CD4-positive, alpha-beta T cell (primary cell): ENCODE measurements around the gene NTRK2. TPM values are rescaled to one million over a fixed set of nuclear protein-coding genes. Genes with fewer than 3 reads are reported as not detected.

ENCODE experiments used
- ATAC-seq: fragments of 200-7000 bp; cut with Tn5 transposase; one replicate; pipeline ENCODE4 v1.10.0; 2022; ENCODE audit warnings: mild to moderate bottlenecking; ENCODE audit not compliant: poor library complexity
- CTCF ChIA-PET: fragments of 350-600 bp; sonication (Branson Sonifier 250); formaldehyde crosslinking; loops from one replicate; lab custom pipeline; 2021; ENCODE audit warnings: antibody characterized with exemption, inconsistent platforms; lab: Charles Lee
- POLR2A ChIA-PET: fragments of 350-600 bp; sonication (Branson Sonifier 250); formaldehyde crosslinking; loops from one replicate; lab custom pipeline; 2021; ENCODE audit warnings: antibody characterized with exemption, inconsistent platforms; lab: Charles Lee
- DNase-seq, 14 experiments: peaks; one replicate each; pipeline ENCODE4 v3.0.0-alpha.2; 2013 to 2020; ENCODE audit warnings: mixed read lengths in 2 of 14
- H3K27ac ChIP-seq, 2 donors: one replicate each; pipeline versions ENCODE4 v1.5.1 to v1.7.0; 2013; ENCODE audit warnings: low read length in 2 of 2, low read depth in 1 of 2, mild to moderate bottlenecking in 1 of 2
- H3K27me3 ChIP-seq, 2 experiments: 1 replicate in 1 of 2; 2 replicates in 1 of 2; pipeline versions ENCODE4 v1.6.1 to v1.7.0; 2013; ENCODE audit warnings: low read length in 2 of 2, control low read depth in 1 of 2, mild to moderate bottlenecking in 1 of 2, moderate library complexity in 1 of 2; ENCODE audit not compliant: insufficient read depth in 2 of 2, control insufficient read depth in 1 of 2
- H3K36me3 ChIP-seq: one replicate; pipeline ENCODE4 v1.6.1; 2013; ENCODE audit warnings: low read length, control low read depth; ENCODE audit not compliant: insufficient read depth
- H3K4me1 ChIP-seq: one replicate; pipeline ENCODE4 v1.6.1; 2013; ENCODE audit warnings: low read length, control low read depth; ENCODE audit not compliant: insufficient read depth
- H3K4me3 ChIP-seq: one replicate; pipeline ENCODE4 v1.5.1; 2013; ENCODE audit warnings: mild to moderate bottlenecking, low read length, moderate library complexity
- H3K9me3 ChIP-seq, 2 experiments: 1 replicate in 1 of 2; 2 replicates in 1 of 2; pipeline versions ENCODE4 v1.6.1 to v1.7.0; 2013; ENCODE audit warnings: low read length in 2 of 2, mild to moderate bottlenecking in 2 of 2, control low read depth in 1 of 2, moderate library complexity in 1 of 2; ENCODE audit not compliant: control insufficient read depth in 1 of 2, insufficient read depth in 1 of 2
- H3K27ac Mint-ChIP-seq: one replicate; pipeline ENCODE4 v1.8.0; 2020; ENCODE audit warnings: mixed read lengths
- H3K27me3 Mint-ChIP-seq: one replicate; pipeline ENCODE4 v1.8.0; 2021; ENCODE audit warnings: mixed read lengths
- H3K36me3 Mint-ChIP-seq: one replicate; pipeline ENCODE4 v1.8.0; 2021; ENCODE audit warnings: low read depth, mixed read lengths
- H3K4me1 Mint-ChIP-seq: one replicate; pipeline ENCODE4 v1.8.0; 2021; ENCODE audit warnings: low read depth, mixed read lengths
- H3K4me3 Mint-ChIP-seq: one replicate; pipeline ENCODE4 v1.8.0; 2020; ENCODE audit warnings: mild to moderate bottlenecking, mixed read lengths
- H3K9me3 Mint-ChIP-seq: one replicate; pipeline ENCODE4 v1.8.0; 2020; ENCODE audit warnings: mixed read lengths
- CTCF ChIP-seq: fragments of 200-600 bp; IDR thresholded peaks from one replicate; pipeline ENCODE4 v1.8.0; 2022; ENCODE audit warnings: antibody characterized with exemption, mild to moderate bottlenecking
- intact Hi-C, 2 experiments: fragments of 100-400 bp; cut with DNase I in 1 of 2; cut with micrococcal nuclease in 1 of 2; formaldehyde crosslinking; loops; one replicate each; pipeline versions ENCODE4 v1.15.1 to v1.9.0; 2023 to 2025; cut with DNase I, micrococcal nuclease
- total RNA-seq, 174 experiments: library from RNA in 2 of 174; stranded (reverse) in 2 of 174; gene quantifications; one replicate each; pipeline ENCODE4 v1.2.3 and lab custom pipeline; 2021 to 2026

The NTRK2 gene
- total RNA-seq, 2 experiments from 2014 or later = 0.06 to 0.14 TPM

DNA sequence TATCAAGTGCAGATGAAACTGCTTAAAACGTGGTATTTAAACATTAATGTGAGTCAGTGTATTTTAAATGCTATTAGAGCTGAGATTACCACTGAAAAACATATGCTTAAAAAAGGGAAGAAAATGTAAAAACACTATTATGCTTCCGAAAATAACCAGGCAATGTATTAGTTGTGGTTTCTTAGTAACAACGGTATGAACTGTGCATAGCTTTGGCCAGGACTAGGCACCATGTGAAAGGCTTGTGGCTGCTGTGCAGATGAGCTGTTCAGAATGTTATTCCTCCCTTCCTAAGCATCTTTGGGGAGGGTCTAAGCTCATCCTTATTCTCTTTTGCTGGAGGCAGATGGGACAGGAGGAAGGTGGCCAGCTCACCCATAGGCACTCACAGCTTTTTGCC is 84.9 kb downstream of the NTRK2 start:
- Histone ChIP-seq H3K36me3 (no peaks in the 10 kb centered on the region), H3K27me3 (no peaks in the 10 kb centered on the region), H3K27ac (no peak overlapping the region), H3K4me1 (no peaks in the 10 kb centered on the region), H3K9me3 (no peaks in the 10 kb centered on the region), H3K4me3 (no peak overlapping the region)
- DNase-seq (no peak), ATAC-seq (no peak)
- POLR2A ChIA-PET = no interaction called here
- Mint-ChIP-seq H3K36me3 (no peaks in the 10 kb centered on the region), H3K4me3 (no peak overlapping the region), H3K27ac (no peak overlapping the region), H3K4me1 (peaks cover 15% of the 10 kb centered on the region), H3K27me3 (no peaks in the 10 kb centered on the region), H3K9me3 (no peaks in the 10 kb centered on the region)
- TF ChIP-seq CTCF = no peak
- intact Hi-C loops = no loop called here
- CTCF ChIA-PET = interaction anchor here (1.5 kb wide), 1 partner anchor 14 kb away, joined by 4 read pairs; no protein-coding TSS in a partner anchor

DNA sequence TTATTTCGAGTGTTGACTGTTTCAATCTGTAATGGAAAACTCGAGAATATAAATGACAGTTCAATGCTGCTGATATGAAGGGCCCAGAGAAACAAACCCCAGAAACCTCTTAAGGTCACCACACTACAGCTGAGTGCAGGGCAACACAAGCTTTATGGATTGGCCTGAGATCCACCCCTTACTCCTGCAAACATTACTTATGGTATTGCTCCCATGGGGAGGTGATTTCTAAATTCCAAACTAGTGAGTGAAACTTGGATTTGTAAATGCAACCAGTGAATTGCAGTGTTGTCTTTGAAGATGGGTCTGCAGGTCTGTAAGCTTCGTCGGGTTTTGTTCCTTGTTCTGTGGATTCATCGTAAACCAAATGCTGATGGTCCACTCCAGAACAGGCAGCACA is 85.4 kb downstream of the NTRK2 start:
- no peak overlapping the region for H3K27ac Mint-ChIP-seq

GRCh38 chr9:84755380-84755779 is 85.9 kb downstream of the NTRK2 start:
- H3K27ac Mint-ChIP-seq = no peak overlapping the region
- peaks cover 15% of the 10 kb centered on the region for H3K4me1 Mint-ChIP-seq
- ChIA-PET POLR2A (no interaction called here), CTCF (interaction anchor here (1.5 kb wide), 1 partner anchor 14 kb away, joined by 4 read pairs; no protein-coding TSS in a partner anchor)
- Histone ChIP-seq H3K9me3 (no peaks in the 10 kb centered on the region), H3K4me3 (no peak overlapping the region), H3K27me3 (no peaks in the 10 kb centered on the region), H3K4me1 (no peaks in the 10 kb centered on the region), H3K27ac (no peak overlapping the region), H3K36me3 (no peaks in the 10 kb centered on the region)
- no peaks in the 10 kb centered on the region for H3K27me3 Mint-ChIP-seq
- intact Hi-C loops = no loop called here
- no peak for TF ChIP-seq CTCF
- no peaks in the 10 kb centered on the region for H3K36me3 Mint-ChIP-seq
- H3K4me3 Mint-ChIP-seq = no peak overlapping the region
- no peaks in the 10 kb centered on the region for H3K9me3 Mint-ChIP-seq
- ATAC-seq = no peak
- no peak for DNase-seq

More for the DNA sequence above, 85.4 kb downstream of the NTRK2 start:
- Histone ChIP-seq H3K4me3 (no peak overlapping the region), H3K27me3 (no peaks in the 10 kb centered on the region), H3K9me3 (no peaks in the 10 kb centered on the region), H3K4me1 (no peaks in the 10 kb centered on the region), H3K36me3 (no peaks in the 10 kb centered on the region), H3K27ac (no peak overlapping the region)
- no peaks in the 10 kb centered on the region for H3K9me3 Mint-ChIP-seq
- H3K27me3 Mint-ChIP-seq = no peaks in the 10 kb centered on the region
- TF ChIP-seq CTCF = no peak
- no peaks in the 10 kb centered on the region for H3K36me3 Mint-ChIP-seq
- POLR2A ChIA-PET = no interaction called here
- ATAC-seq (no peak), DNase-seq (no peak)
- H3K4me3 Mint-ChIP-seq = no peak overlapping the region
- CTCF ChIA-PET = interaction anchor here (1.5 kb wide), 1 partner anchor 14 kb away, joined by 4 read pairs; no protein-coding TSS in a partner anchor
- intact Hi-C loops = no loop called here
- peaks cover 15% of the 10 kb centered on the region for H3K4me1 Mint-ChIP-seq
